Tibial nerve (tissue), 4 donors: ENCODE results near the gene EFNA5.

Experiments used
- EP300 ChIP-seq, 2 donors: sonication (generic); formaldehyde crosslinking; IDR thresholded peaks; one replicate each; pipeline ENCODE4 v1.6.1; 2017; ENCODE audit warnings: antibody characterized with exemption in 2 of 2, mild to moderate bottlenecking in 1 of 2
- TF ChIP-seq, protein P1 (sequence below), 5 experiments: fragments of 200-600 bp in 3 of 5; fragments of 450-650 bp in 2 of 5; sonication (generic) in 3 of 5; IDR thresholded peaks; one replicate each; pipeline ENCODE4 v1.5.1; 2016 to 2019; ENCODE audit warnings: antibody characterized with exemption in 5 of 5, mild to moderate bottlenecking in 3 of 5, moderate library complexity in 2 of 5

GRCh38 chr5:107415762-107416161, 255.0 kb downstream of the EFNA5 start:
- TF ChIP-seq EP300 (IDR thresholded peaks at IDR 0.05), result no peak
- TF ChIP-seq, protein P1, sequence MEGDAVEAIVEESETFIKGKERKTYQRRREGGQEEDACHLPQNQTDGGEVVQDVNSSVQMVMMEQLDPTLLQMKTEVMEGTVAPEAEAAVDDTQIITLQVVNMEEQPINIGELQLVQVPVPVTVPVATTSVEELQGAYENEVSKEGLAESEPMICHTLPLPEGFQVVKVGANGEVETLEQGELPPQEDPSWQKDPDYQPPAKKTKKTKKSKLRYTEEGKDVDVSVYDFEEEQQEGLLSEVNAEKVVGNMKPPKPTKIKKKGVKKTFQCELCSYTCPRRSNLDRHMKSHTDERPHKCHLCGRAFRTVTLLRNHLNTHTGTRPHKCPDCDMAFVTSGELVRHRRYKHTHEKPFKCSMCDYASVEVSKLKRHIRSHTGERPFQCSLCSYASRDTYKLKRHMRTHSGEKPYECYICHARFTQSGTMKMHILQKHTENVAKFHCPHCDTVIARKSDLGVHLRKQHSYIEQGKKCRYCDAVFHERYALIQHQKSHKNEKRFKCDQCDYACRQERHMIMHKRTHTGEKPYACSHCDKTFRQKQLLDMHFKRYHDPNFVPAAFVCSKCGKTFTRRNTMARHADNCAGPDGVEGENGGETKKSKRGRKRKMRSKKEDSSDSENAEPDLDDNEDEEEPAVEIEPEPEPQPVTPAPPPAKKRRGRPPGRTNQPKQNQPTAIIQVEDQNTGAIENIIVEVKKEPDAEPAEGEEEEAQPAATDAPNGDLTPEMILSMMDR (IDR thresholded peaks at IDR 0.05), result no peak
